HK-2 (cell line): Measurements from ENCODE around the gene GCGR.

ENCODE experiments used
- DNase-seq: peaks from one replicate; pipeline ENCODE4 v3.0.0-alpha.2; 2018; ENCODE audit not compliant: unreplicated experiment

The GCGR gene

GRCh38 chr17:81803728-81804558 is at the start of gene GCGR:
TSS of gene GCGR (plus strand) at chr17:81804150. CDS start at chr17:81809019, 4,869 bp downstream.
- DNase-seq, result no peak

GRCh38 chr17:81792675-81793615 is 11.0 kb upstream of the GCGR start:
- no peak for DNase-seq

GRCh38 chr17:81794074-81794476 is 9.9 kb upstream of the GCGR start:
- no peak for DNase-seq

- DNase-seq, result no peak
Observed at GRCh38 chr17:81794509-81794908, 9.4 kb upstream of the GCGR start.

- DNase-seq, result no peak
Observed at GRCh38 chr17:81801327-81801726, 2.6 kb upstream of the GCGR start.

GRCh38 chr17:81802048-81802758 is 1.7 kb upstream of the GCGR start:
- no peak for DNase-seq

- DNase-seq, result no peak
Observed at GRCh38 chr17:81802856-81803643, 900 bp upstream of the GCGR start.

- DNase-seq, result no peak
Observed at GRCh38 chr17:81804559-81805399, 829 bp downstream of the GCGR start.

- no peak for DNase-seq
Observed at GRCh38 chr17:81805707-81806460, 1.9 kb downstream of the GCGR start.

GRCh38 chr17:81806461-81807209 is 2.7 kb downstream of the GCGR start:
- no peak for DNase-seq

- no peak for DNase-seq
Observed at GRCh38 chr17:81807210-81807719, 3.3 kb downstream of the GCGR start.

GRCh38 chr17:81807839-81808238 is 3.9 kb downstream of the GCGR start:
- DNase-seq, result no peak

- no peak for DNase-seq
Observed at GRCh38 chr17:81808778-81809555, 5.0 kb downstream of the GCGR start.

GRCh38 chr17:81809556-81809998 is 5.6 kb downstream of the GCGR start:
- no peak for DNase-seq

GRCh38 chr17:81810476-81810875 is 6.5 kb downstream of the GCGR start:
- no peak for DNase-seq

- DNase-seq, result no peak
Observed at GRCh38 chr17:81810892-81811704, 7.1 kb downstream of the GCGR start.
